Measurements from ENCODE around the gene WWP2.

The WWP2 gene

DNA sequence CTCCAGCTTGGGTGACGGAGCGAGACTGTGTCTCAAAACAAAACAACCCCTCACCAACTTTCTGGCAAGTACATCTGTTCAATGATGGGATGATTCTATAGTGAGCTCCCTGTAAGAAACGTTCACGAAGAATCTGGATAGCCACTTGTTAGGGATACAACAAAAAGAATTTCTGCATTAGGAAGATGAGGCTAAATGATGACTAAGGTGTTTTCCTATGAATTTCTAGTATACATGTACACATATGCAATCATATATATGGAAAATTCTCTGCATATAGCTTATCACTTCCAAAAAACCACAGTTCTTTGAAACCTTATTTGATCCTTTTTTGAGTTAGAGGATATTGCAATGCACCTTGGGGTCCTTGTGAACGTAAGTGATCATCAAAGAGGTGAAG is 124.6 kb downstream of the WWP2 start:
- H3K4me2 ChIP-seq: no peak overlapping the region
- no peak overlapping the region for H3K27ac ChIP-seq
- peaks cover 20% of the 10 kb centered on the region for H3K4me1 ChIP-seq
- no peaks in the 10 kb centered on the region for H4K20me1 ChIP-seq
- peaks cover 21% of the 10 kb centered on the region for H3K9me3 ChIP-seq
- no peak for TF ChIP-seq Cebpa-rat (IDR thresholded peaks at IDR 0.05)
- H3K27me3 ChIP-seq: no peaks in the 10 kb centered on the region
- H3K4me3 ChIP-seq: no peak overlapping the region
- peaks cover 55% of the 10 kb centered on the region for H3K36me3 ChIP-seq
- no peak overlapping the region for H3K9ac ChIP-seq

DNA sequence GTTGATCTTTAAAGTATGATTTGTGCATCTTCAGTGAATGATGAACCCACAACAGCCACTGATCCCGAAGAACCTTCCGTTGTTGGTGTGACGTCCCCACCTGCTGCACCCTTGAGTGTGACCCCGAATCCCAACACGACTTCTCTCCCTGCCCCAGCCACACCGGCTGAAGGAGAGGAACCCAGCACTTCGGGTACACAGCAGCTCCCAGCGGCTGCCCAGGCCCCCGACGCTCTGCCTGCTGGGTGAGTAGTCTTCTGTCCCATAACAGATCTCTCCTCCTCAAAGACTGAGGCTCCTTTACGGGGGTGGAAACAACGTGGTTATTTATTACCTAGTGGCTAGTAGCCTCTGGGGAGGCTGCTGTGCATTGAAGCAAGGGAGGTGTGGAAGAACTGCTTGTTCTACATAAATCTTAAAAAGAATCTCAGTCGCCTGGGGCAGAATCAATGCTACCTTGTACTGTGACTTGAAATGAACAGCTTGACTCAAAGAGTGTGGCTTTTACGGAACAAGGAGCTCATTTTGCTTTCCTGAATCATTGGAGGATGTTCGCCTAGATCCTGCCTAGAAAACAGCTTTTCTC is 126.0 kb downstream of the WWP2 start:
- Histone ChIP-seq H3K27me3 (no peaks in the 10 kb centered on the region), H3K36me3 (peaks cover 64% of the 10 kb centered on the region), H3K4me3 (no peak overlapping the region), H3K4me1 (peaks cover 26% of the 10 kb centered on the region), H3K9ac (0 out of 2 replicates have a peak overlapping the region, but pooled peaks have one; percentile 23), H3K9me3 (peaks cover 21% of the 10 kb centered on the region), H4K20me1 (no peaks in the 10 kb centered on the region), H3K27ac (no peak overlapping the region), H3K4me2 (peak overlapping the region; percentile 66)
- TF ChIP-seq Cebpa-rat (IDR thresholded peaks at IDR 0.05): no peak

DNA sequence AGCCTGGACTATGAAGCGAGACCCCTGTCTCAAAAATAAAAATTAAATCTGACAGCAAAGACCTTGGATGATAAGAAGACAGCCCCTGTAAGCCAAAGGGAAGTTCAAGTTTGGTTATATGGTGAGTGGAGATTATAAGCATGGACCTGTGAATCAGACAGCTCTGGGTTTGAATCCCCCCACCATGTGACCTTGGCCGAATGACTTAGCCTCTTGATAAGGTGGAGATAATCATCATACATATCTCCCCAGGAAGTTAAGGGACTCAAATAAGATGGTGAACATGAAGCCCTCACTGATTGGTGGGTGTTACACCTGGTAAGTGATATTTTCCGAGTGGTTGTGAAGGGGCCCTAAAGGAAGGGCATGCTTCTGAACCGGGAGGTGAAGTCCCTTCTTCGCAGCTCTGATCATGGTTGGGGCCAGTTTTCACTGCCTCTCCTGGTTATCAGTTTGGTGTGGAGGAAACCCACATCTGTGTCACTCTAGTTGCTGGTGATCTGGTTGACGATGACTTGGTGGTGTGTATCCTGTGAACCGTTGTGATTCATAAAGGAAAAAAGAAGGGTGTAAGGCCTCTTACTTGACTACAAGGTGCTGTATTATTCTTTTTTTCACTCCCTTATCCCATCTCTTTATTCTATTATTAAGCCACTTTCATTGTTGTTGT is 127.3 kb downstream of the WWP2 start:
- no peaks in the 10 kb centered on the region for H3K27me3 ChIP-seq
- H3K27ac ChIP-seq: no peak overlapping the region
- TF ChIP-seq Cebpa-rat (IDR thresholded peaks at IDR 0.05): no peak
- H3K4me2 ChIP-seq: no peak overlapping the region
- H3K4me1 ChIP-seq: peaks cover 39% of the 10 kb centered on the region
- peaks cover 60% of the 10 kb centered on the region for H3K36me3 ChIP-seq
- H3K9ac ChIP-seq: no peak overlapping the region
- H3K4me3 ChIP-seq: no peak overlapping the region
- H4K20me1 ChIP-seq: no peaks in the 10 kb centered on the region
- peaks cover 17% of the 10 kb centered on the region for H3K9me3 ChIP-seq

GRCh38 chr16:69890114-69890891 is 128.2 kb downstream of the WWP2 start:
- peaks cover 9% of the 10 kb centered on the region; the same call in 1 of the 2 replicates for H3K9me3 ChIP-seq
- H3K4me3 ChIP-seq: no peak overlapping the region
- no peak overlapping the region for H3K9ac ChIP-seq
- H3K36me3 ChIP-seq: peaks cover 56% of the 10 kb centered on the region
- H3K27me3 ChIP-seq: no peaks in the 10 kb centered on the region
- no peaks in the 10 kb centered on the region for H4K20me1 ChIP-seq
- no peak for TF ChIP-seq Cebpa-rat (IDR thresholded peaks at IDR 0.05)
- H3K4me2 ChIP-seq: no peak overlapping the region
- no peak overlapping the region for H3K27ac ChIP-seq
- peaks cover 44% of the 10 kb centered on the region for H3K4me1 ChIP-seq

- no peaks in the 10 kb centered on the region for H4K20me1 ChIP-seq
- H3K9ac ChIP-seq: no peak overlapping the region
- H3K27ac ChIP-seq: no peak overlapping the region
- H3K4me2 ChIP-seq: no peak overlapping the region
- H3K9me3 ChIP-seq: peaks cover 3% of the 10 kb centered on the region; the same call in 1 of the 2 replicates
- peaks cover 44% of the 10 kb centered on the region for H3K4me1 ChIP-seq
- H3K27me3 ChIP-seq: no peaks in the 10 kb centered on the region
- H3K36me3 ChIP-seq: peaks cover 58% of the 10 kb centered on the region
- H3K4me3 ChIP-seq: no peak overlapping the region
- no peak for TF ChIP-seq Cebpa-rat (IDR thresholded peaks at IDR 0.05)
Observed at GRCh38 chr16:69890892-69891282, 128.8 kb downstream of the WWP2 start.

DNA sequence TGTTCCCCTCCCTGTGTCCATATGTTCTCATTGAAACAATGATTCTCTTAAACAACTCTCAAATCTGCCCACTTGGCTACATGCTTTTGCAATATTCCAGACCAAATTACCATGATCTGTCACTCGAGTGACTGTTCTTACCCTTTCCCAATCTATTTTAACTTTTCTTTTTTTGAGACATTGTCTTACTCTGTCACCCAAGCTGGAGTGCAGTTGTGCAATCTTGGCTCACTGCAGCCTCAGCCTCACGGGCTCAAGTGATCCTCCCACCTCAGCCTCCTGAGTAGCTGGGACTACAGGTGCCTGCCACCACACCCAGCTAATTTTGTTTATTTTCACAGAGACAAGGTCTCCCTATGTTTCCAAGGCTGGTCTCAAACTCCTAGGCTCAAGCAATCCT is 130.2 kb downstream of the WWP2 start:
- H3K9ac ChIP-seq: no peak overlapping the region
- TF ChIP-seq Cebpa-rat (IDR thresholded peaks at IDR 0.05): no peak
- no peaks in the 10 kb centered on the region for H3K9me3 ChIP-seq
- H3K27me3 ChIP-seq: no peaks in the 10 kb centered on the region
- H3K27ac ChIP-seq: no peak overlapping the region
- H3K4me1 ChIP-seq: peaks cover 41% of the 10 kb centered on the region
- peaks cover 59% of the 10 kb centered on the region for H3K36me3 ChIP-seq
- no peak overlapping the region for H3K4me2 ChIP-seq
- H3K4me3 ChIP-seq: no peak overlapping the region
- H4K20me1 ChIP-seq: no peaks in the 10 kb centered on the region

DNA sequence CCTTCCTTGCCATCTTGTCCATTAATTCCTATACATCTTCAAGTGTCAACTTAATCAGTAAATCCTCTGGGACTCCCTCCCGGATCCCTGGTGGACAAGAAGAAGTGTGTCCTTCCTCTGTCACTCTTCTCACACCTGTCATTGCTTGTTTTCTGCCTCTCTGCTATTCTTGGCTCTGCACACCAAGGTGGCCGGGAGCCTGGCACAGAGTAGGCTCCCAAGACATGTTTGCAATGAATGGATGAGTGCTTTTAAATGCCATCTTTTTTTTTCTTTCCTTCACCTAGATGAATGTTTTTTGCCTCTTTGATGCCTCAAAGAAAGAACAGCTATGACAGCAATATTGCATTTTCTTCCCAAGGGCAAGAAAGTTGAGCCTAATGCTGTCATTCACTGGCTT is 131.0 kb downstream of the WWP2 start:
- no peak for TF ChIP-seq Cebpa-rat (IDR thresholded peaks at IDR 0.05)
- no peaks in the 10 kb centered on the region for H3K27me3 ChIP-seq
- peaks cover 33% of the 10 kb centered on the region for H3K4me1 ChIP-seq
- no peaks in the 10 kb centered on the region for H3K9me3 ChIP-seq
- no peak overlapping the region for H3K9ac ChIP-seq
- H4K20me1 ChIP-seq: no peaks in the 10 kb centered on the region
- no peak overlapping the region for H3K4me3 ChIP-seq
- H3K4me2 ChIP-seq: peak overlapping the region; percentile 73
- H3K27ac ChIP-seq: no peak overlapping the region
- H3K36me3 ChIP-seq: peaks cover 62% of the 10 kb centered on the region

GRCh38 chr16:69894676-69895075 is 132.5 kb downstream of the WWP2 start:
- Histone ChIP-seq H3K27ac (no peak overlapping the region), H3K4me1 (peaks cover 24% of the 10 kb centered on the region), H3K9ac (no peak overlapping the region), H3K4me2 (peak overlapping the region; percentile 73), H3K4me3 (no peak overlapping the region), H4K20me1 (no peaks in the 10 kb centered on the region), H3K27me3 (no peaks in the 10 kb centered on the region), H3K9me3 (no peaks in the 10 kb centered on the region), H3K36me3 (peaks cover 52% of the 10 kb centered on the region)
- no peak for TF ChIP-seq Cebpa-rat (IDR thresholded peaks at IDR 0.05)

GRCh38 chr16:69903865-69904415 is 141.8 kb downstream of the WWP2 start:
- H3K4me3 ChIP-seq: no peak overlapping the region
- H3K27ac ChIP-seq: no peak overlapping the region
- H3K9ac ChIP-seq: no peak overlapping the region
- no peaks in the 10 kb centered on the region for H4K20me1 ChIP-seq
- peaks cover 48% of the 10 kb centered on the region for H3K36me3 ChIP-seq
- H3K9me3 ChIP-seq: peaks cover 24% of the 10 kb centered on the region
- H3K27me3 ChIP-seq: no peaks in the 10 kb centered on the region
- peaks cover 32% of the 10 kb centered on the region for H3K4me1 ChIP-seq
- no peak for TF ChIP-seq Cebpa-rat (IDR thresholded peaks at IDR 0.05)
- no peak overlapping the region for H3K4me2 ChIP-seq

Data from BLaER1 (cell line).